Loucy (cell line): ENCODE measurements around the gene TMEM167A.

Experiments
- H2AFZ ChIP-seq: fragments of 200-600 bp; sonication (generic); 2 replicates; pipeline ENCODE4 v1.6.0; 2016; ENCODE audit warnings: antibody characterized with exemption, mild to moderate bottlenecking, low read length, moderate library complexity
- H3F3A ChIP-seq: fragments of 200-600 bp; 2 replicates; pipeline ENCODE4 v1.6.0; 2016; ENCODE audit warnings: antibody characterized with exemption, low read depth, mild to moderate bottlenecking
- H3K27me3 ChIP-seq: fragments of 200-600 bp; sonication (generic); 2 replicates; pipeline ENCODE4 v1.6.1; 2014; ENCODE audit warnings: low read length, mild to moderate bottlenecking; ENCODE audit not compliant: insufficient read depth, poor library complexity, severe bottlenecking
- H3K36me3 ChIP-seq: fragments of 200-600 bp; sonication (generic); 2 replicates; pipeline ENCODE4 v1.6.1; 2016; ENCODE audit warnings: low read length; ENCODE audit not compliant: insufficient read depth
- H3K4me1 ChIP-seq: fragments of 200-600 bp; sonication (generic); 2 replicates; pipeline ENCODE4 v1.5.1; 2014; ENCODE audit warnings: low read length, mild to moderate bottlenecking; ENCODE audit not compliant: insufficient read depth, poor library complexity, severe bottlenecking
- H3K4me2 ChIP-seq: fragments of 200-600 bp; sonication (generic); 2 replicates; pipeline ENCODE4 v1.6.0; 2014; ENCODE audit warnings: antibody characterized with exemption, low read length, low read depth, mild to moderate bottlenecking; ENCODE audit not compliant: poor library complexity, severe bottlenecking
- H3K4me3 ChIP-seq: fragments of 200-600 bp; sonication (generic); 2 replicates; pipeline ENCODE4 v1.5.1; 2014; ENCODE audit warnings: low read length, mild to moderate bottlenecking, mixed read lengths; ENCODE audit not compliant: poor library complexity, severe bottlenecking
- H3K79me2 ChIP-seq: fragments of 200-600 bp; sonication (generic); 2 replicates; pipeline ENCODE4 v1.6.1; 2014; ENCODE audit warnings: low read length; ENCODE audit not compliant: insufficient read depth
- H3K9ac ChIP-seq: fragments of 200-600 bp; sonication (generic); 2 replicates; pipeline ENCODE4 v1.6.0; 2014; ENCODE audit warnings: mild to moderate bottlenecking, low read depth, low read length, moderate library complexity; ENCODE audit not compliant: poor library complexity, severe bottlenecking
- H3K9me2 ChIP-seq: fragments of 200-600 bp; sonication (generic); replicated peaks from 2 replicates; pipeline ENCODE4 v1.6.1; 2016; ENCODE audit warnings: low read depth, low read length, mixed read lengths
- H3K9me3 ChIP-seq: fragments of 200-600 bp; sonication (generic); 2 replicates; pipeline ENCODE4 v1.6.1; 2014; ENCODE audit warnings: mild to moderate bottlenecking, antibody characterized with exemption, low read length, low read depth; ENCODE audit not compliant: insufficient read depth
- H4K20me1 ChIP-seq: fragments of 200-600 bp; sonication (generic); 2 replicates; pipeline ENCODE4 v1.6.0; 2014; ENCODE audit warnings: antibody characterized with exemption, low read length, mild to moderate bottlenecking; ENCODE audit not compliant: insufficient read depth, poor library complexity, severe bottlenecking
- EZH2phosphoT487 ChIP-seq: fragments of 200-600 bp; IDR thresholded peaks from 2 replicates; pipeline ENCODE4 v1.6.1; 2018; ENCODE audit warnings: antibody characterized with exemption, mild to moderate bottlenecking, moderate library complexity, borderline replicate concordance
- TF ChIP-seq, protein P1 (sequence below): fragments of 200-600 bp; sonication (generic); conservative IDR thresholded peaks from 2 replicates; pipeline ENCODE4 v1.5.1; 2014; ENCODE audit warnings: mild to moderate bottlenecking, antibody characterized with exemption, low read length

The TMEM167A gene

DNA sequence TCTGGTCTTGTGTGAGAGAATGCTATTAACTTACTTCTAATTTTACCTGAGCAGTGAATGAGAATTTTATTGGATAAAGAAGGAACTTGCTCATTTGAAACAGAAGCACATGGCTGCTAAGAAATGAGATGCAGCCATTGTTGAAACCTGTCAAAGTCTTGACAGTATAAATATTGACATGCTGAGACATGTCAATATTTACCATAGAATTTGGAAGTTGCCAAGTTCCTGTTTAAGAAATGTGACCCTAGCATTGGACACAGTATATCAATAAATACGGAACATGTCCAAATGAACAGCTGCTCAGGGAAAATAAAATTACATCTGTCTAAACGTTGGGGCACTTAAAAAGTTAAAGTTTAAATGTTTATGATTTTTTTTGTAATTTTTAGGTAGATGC lies 7.9 kb upstream of the TMEM167A start:
- Histone ChIP-seq H3K9me3 (peaks cover 3% of the 10 kb centered on the region; the same call in 1 of the 2 replicates), H3K4me1 (no peaks in the 10 kb centered on the region), H3K79me2 (peaks cover 9% of the 10 kb centered on the region; the same call in 1 of the 2 replicates), H3K4me2 (no peak overlapping the region), H3K27me3 (no peaks in the 10 kb centered on the region), H2AFZ (no peak overlapping the region), H3F3A (no peaks in the 10 kb centered on the region), H3K9me2 (no peaks in the 10 kb centered on the region), H3K36me3 (no peaks in the 10 kb centered on the region), H4K20me1 (no peaks in the 10 kb centered on the region), H3K9ac (no peak overlapping the region), H3K4me3 (no peak overlapping the region)
- TF ChIP-seq, protein P1, sequence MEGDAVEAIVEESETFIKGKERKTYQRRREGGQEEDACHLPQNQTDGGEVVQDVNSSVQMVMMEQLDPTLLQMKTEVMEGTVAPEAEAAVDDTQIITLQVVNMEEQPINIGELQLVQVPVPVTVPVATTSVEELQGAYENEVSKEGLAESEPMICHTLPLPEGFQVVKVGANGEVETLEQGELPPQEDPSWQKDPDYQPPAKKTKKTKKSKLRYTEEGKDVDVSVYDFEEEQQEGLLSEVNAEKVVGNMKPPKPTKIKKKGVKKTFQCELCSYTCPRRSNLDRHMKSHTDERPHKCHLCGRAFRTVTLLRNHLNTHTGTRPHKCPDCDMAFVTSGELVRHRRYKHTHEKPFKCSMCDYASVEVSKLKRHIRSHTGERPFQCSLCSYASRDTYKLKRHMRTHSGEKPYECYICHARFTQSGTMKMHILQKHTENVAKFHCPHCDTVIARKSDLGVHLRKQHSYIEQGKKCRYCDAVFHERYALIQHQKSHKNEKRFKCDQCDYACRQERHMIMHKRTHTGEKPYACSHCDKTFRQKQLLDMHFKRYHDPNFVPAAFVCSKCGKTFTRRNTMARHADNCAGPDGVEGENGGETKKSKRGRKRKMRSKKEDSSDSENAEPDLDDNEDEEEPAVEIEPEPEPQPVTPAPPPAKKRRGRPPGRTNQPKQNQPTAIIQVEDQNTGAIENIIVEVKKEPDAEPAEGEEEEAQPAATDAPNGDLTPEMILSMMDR: no peak
- no peak for TF ChIP-seq EZH2phosphoT487

DNA sequence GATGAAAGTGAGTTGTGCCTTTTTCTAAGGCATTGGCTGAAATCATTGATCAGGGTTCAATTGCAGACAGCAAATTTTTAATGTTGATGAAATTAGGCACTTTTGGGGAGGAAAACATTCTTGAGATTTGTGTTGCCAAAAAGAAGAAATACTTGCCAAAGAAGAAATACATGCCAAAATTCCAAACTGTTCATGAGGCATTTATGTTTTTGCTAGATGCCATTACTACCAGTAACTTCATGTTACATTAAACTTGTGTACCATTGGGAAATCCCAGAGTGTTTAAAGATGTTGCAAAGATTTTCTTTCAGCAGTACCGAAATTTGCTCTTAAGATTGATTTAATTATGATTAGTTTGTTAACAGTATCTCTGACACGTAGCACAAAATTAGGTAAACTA lies 7.1 kb upstream of the TMEM167A start:
- no peaks in the 10 kb centered on the region for H3K9me3 ChIP-seq
- no peak for TF ChIP-seq EZH2phosphoT487
- TF ChIP-seq, protein P1: no peak
- peaks cover 16% of the 10 kb centered on the region; the same call in 1 of the 2 replicates for H3K79me2 ChIP-seq
- no peak overlapping the region for H2AFZ ChIP-seq
- H3K4me1 ChIP-seq: no peaks in the 10 kb centered on the region
- H3K4me3 ChIP-seq: no peak overlapping the region
- H3K36me3 ChIP-seq: no peaks in the 10 kb centered on the region
- H4K20me1 ChIP-seq: no peaks in the 10 kb centered on the region
- H3K9me2 ChIP-seq: no peaks in the 10 kb centered on the region
- no peaks in the 10 kb centered on the region for H3F3A ChIP-seq
- H3K27me3 ChIP-seq: no peaks in the 10 kb centered on the region
- no peak overlapping the region for H3K4me2 ChIP-seq
- H3K9ac ChIP-seq: no peak overlapping the region

DNA sequence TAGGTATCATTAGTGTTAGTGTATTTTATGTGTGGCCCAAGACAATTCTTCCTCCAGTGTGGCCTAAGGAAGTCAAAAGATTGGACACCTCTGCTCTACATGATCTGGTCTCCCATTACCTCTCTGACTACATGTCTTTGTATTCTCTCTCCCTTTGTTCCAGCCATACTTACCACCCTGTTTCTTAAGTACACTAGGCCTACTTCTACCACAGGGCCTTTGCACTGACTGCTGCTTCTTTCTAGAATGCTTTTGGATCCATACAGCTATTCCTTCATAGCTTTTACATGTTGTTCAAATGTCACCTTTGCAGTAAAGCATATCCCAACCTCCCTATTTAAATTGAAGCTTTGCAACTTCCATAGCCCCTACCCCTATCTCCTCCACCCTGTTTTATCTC lies 5.6 kb upstream of the TMEM167A start:
- no peak overlapping the region for H3K4me3 ChIP-seq
- H3K4me1 ChIP-seq: peaks cover 10% of the 10 kb centered on the region
- no peaks in the 10 kb centered on the region for H3K27me3 ChIP-seq
- no peaks in the 10 kb centered on the region for H3F3A ChIP-seq
- no peak overlapping the region for H2AFZ ChIP-seq
- H3K9ac ChIP-seq: no peak overlapping the region
- no peaks in the 10 kb centered on the region for H3K36me3 ChIP-seq
- no peaks in the 10 kb centered on the region for H3K9me2 ChIP-seq
- H3K4me2 ChIP-seq: no peak overlapping the region
- no peaks in the 10 kb centered on the region for H3K9me3 ChIP-seq
- no peak for TF ChIP-seq EZH2phosphoT487
- TF ChIP-seq, protein P1: no peak
- peaks cover 24% of the 10 kb centered on the region for H3K79me2 ChIP-seq
- no peaks in the 10 kb centered on the region for H4K20me1 ChIP-seq
